ENCODE results near the gene AKAP17A. TPM values are rescaled to one million over a fixed set of nuclear protein-coding genes. Genes with fewer than 3 reads are reported as not detected.

The AKAP17A gene
- total and polyA plus RNA-seq, 2 of the 8 experiments (the other 6 are each of a cell fraction or from before 2014, with no cell fraction given), result 14.0 to 41.2 TPM

- no peak overlapping the region for H3K9ac ChIP-seq (replicated peaks in 1 of 4; ENCODE audit: extremely low read depth in 1 of 4, low read depth in 3 of 4, low read length in 3 of 4)
- peaks cover 33 to 83% (median 70%) of the 10 kb centered on the region in 4 experiments for H3K36me3 ChIP-seq (ENCODE audit: control insufficient read depth in 2 of 4, insufficient read depth in 4 of 4, low read length in 3 of 4)
- no peak overlapping the region for H2BK15ac ChIP-seq (ENCODE audit: low read length)
- CTCF ChIA-PET (ENCODE audit: partially characterized antibody), result no interaction called here
- no peak overlapping the region for H3K18ac ChIP-seq (ENCODE audit: extremely low read depth, low read length)
- POLR2A ChIA-PET (ENCODE audit: partially characterized antibody), result no interaction called here
- no peak overlapping the region for H2BK5ac ChIP-seq (ENCODE audit: low read depth, low read length)
- H3K27me3 ChIP-seq (replicated peaks in 1 of 4; ENCODE audit: control insufficient read depth in 3 of 4, extremely low read depth in 1 of 4, insufficient read depth in 3 of 4, low read length in 3 of 4), result 0 out of 7 replicates have a peak, but pooled peaks cover 0 to 2% (median 0%) of the 10 kb centered on the region in 4 experiments
- H4K8ac ChIP-seq (ENCODE audit: extremely low read depth, insufficient read depth, low read length), result no peak overlapping the region; the same call in 1 of the 2 replicates
- no peak overlapping the region for H3K4ac ChIP-seq (replicated peaks; ENCODE audit: insufficient read length, low read depth, low read length)
- no peak overlapping the region for H3K4me2 ChIP-seq (ENCODE audit: insufficient read depth in 1 of 2, low read depth in 2 of 2, low read length in 2 of 2)
- H2BK120ac ChIP-seq (replicated peaks; ENCODE audit: low read depth, low read length), result no peak overlapping the region
- WGBS, 2 experiments (ENCODE audit: extremely low coverage in 1 of 2, insufficient coverage in 1 of 2, insufficient read length in 1 of 2, insufficient replicate concordance in 2 of 2, low coverage in 1 of 2, low lambda C conversion rate in 2 of 2, missing lambda C conversion rate in 1 of 2), result 94% methylated on average over 56 of the region's 57 CpGs; no CpG with 5 or more reads in 1 of the 2 experiments
- DNase-seq (ENCODE audit: low read depth in 1 of 2, low spot score in 2 of 2) (peak in 1 of 2 experiments; percentile 33), FAIRE-seq (no peak)
- no peaks in the 10 kb centered on the region for H3K23me2 ChIP-seq (ENCODE audit: low read depth, low read length)
- H3K4me3 ChIP-seq (ENCODE audit: extremely low read depth in 1 of 4, insufficient read depth in 2 of 4, low read depth in 3 of 4, low read length in 4 of 4), result no peak overlapping the region
- no peak overlapping the region for H3K56ac ChIP-seq (replicated peaks; ENCODE audit: insufficient read length, low read depth, low read length)
- H4K20me1 ChIP-seq (replicated peaks in 1 of 2; ENCODE audit: control insufficient read depth in 1 of 2, insufficient read depth in 2 of 2, low read length in 2 of 2), result peaks cover 6 to 38% of the 10 kb centered on the region in 2 experiments
- H3K27ac ChIP-seq (ENCODE audit: low read depth, low read length), result no peak overlapping the region
- no peak overlapping the region for H3K23ac ChIP-seq (ENCODE audit: insufficient read length)
- H4K5ac ChIP-seq (ENCODE audit: insufficient read length, low read depth, low read length), result no peak overlapping the region
- no peak overlapping the region for H4K91ac ChIP-seq (replicated peaks; ENCODE audit: insufficient read length, low read length)
- no peak overlapping the region for H2BK20ac ChIP-seq (ENCODE audit: low read length)
- H2AFZ ChIP-seq (ENCODE audit: low read length), result no peak overlapping the region
- H3K79me2 ChIP-seq (ENCODE audit: control insufficient read depth in 1 of 2, insufficient read depth in 2 of 2, low read length in 2 of 2), result peaks cover 0 to 35% of the 10 kb centered on the region in 2 experiments; a peak in 3 of 4 replicates
- H2AK5ac ChIP-seq (ENCODE audit: low read depth, low read length), result no peak overlapping the region
- H3K4me1 ChIP-seq (replicated peaks in 1 of 4; ENCODE audit: control insufficient read depth in 3 of 4, insufficient read depth in 4 of 4, low read length in 3 of 4), result no peaks in the 10 kb centered on the region
- H3K9me3 ChIP-seq (ENCODE audit: insufficient read depth in 2 of 2, low read depth in 1 of 2, low read length in 1 of 2), result no peaks in the 10 kb centered on the region
- peaks cover 22% of the 10 kb centered on the region for H3K79me1 ChIP-seq (ENCODE audit: low read depth, low read length)
- H2BK12ac ChIP-seq (ENCODE audit: low read depth, low read length), result no peak overlapping the region
- no peak overlapping the region for H3K14ac ChIP-seq (ENCODE audit: insufficient read length)
- no peak for TF ChIP-seq SIN3A (conservative IDR thresholded peaks at IDR 0.05 in 1 of 2, IDR thresholded peaks at IDR 0.05 in 1 of 2; ENCODE audit: low read depth in 1 of 2, low read length in 2 of 2)
- no peak for TF ChIP-seq POLR2A (IDR thresholded peaks at IDR 0.05; ENCODE audit: control extremely low read depth in 1 of 2, low read depth in 2 of 2, low read length in 2 of 2)
- no peak for TF ChIP-seq BRCA1 (IDR thresholded peaks at IDR 0.05; ENCODE audit: low read depth, low read length)
- TF ChIP-seq KDM1A (IDR thresholded peaks at IDR 0.05; ENCODE audit: borderline replicate concordance, low read length), result no peak
- no peak for TF ChIP-seq CBX8 (IDR thresholded peaks at IDR 0.05; ENCODE audit: borderline replicate concordance, low read depth, low read length)
- no peak for TF ChIP-seq EP300 (IDR thresholded peaks at IDR 0.05; ENCODE audit: borderline replicate concordance in 1 of 2, low read depth in 2 of 2, low read length in 2 of 2)
- no peak for TF ChIP-seq RAD21 (IDR thresholded peaks at IDR 0.05 in 1 of 2, conservative IDR thresholded peaks at IDR 0.05 in 1 of 2; ENCODE audit: low read depth in 2 of 2, low read length in 2 of 2)
- TF ChIP-seq KDM5A (IDR thresholded peaks at IDR 0.05; ENCODE audit: low read length), result no peak
- TF ChIP-seq TAF1 (IDR thresholded peaks at IDR 0.05; ENCODE audit: low read depth, low read length), result no peak
- TF ChIP-seq BCL11A (IDR thresholded peaks at IDR 0.05; ENCODE audit: low read depth in 2 of 2, low read length in 2 of 2), result no peak
- TF ChIP-seq BACH1 (IDR thresholded peaks at IDR 0.05; ENCODE audit: low read length), result no peak
These were observed 7.7 kb downstream of the AKAP17A start for GRCh38 chrX:1598876-1599790.

Data from H1 (cell line).